CD14-positive monocyte (primary cell): ENCODE results near the gene RGS3. TPM values are rescaled to one million over a fixed set of nuclear protein-coding genes. Genes with fewer than 3 reads are reported as not detected.

ENCODE experiments used
- DNase-seq, 3 donors: peaks; one replicate each; pipeline ENCODE4 v3.0.0-alpha.2; 2011 to 2022
- H2AFZ ChIP-seq: 2 replicates; pipeline ENCODE4 v1.6.0; 2012; ENCODE audit warnings: mild to moderate bottlenecking, low read depth, low read length, inconsistent platforms; ENCODE audit not compliant: insufficient read depth, poor library complexity, severe bottlenecking
- H3K27ac ChIP-seq, 2 donors: 1 replicate in 1 of 2; 2 replicates in 1 of 2; pipeline ENCODE4 v1.5.1; 2012 to 2013; ENCODE audit warnings: low read length in 2 of 2, control low read depth in 1 of 2, inconsistent platforms in 1 of 2, low read depth in 1 of 2, mild to moderate bottlenecking in 1 of 2
- H3K27me3 ChIP-seq, 2 donors: one replicate each; pipeline versions ENCODE4 v1.6.0 to v1.6.1; 2011 to 2013; ENCODE audit warnings: low read length in 2 of 2; ENCODE audit not compliant: control insufficient read depth in 2 of 2, insufficient read depth in 2 of 2
- H3K36me3 ChIP-seq, 2 donors: replicated peaks in 1 of 2; 1 replicate in 1 of 2; 2 replicates in 1 of 2; pipeline versions ENCODE4 v1.5.1 to v1.6.1; 2012 to 2013; ENCODE audit warnings: low read length in 2 of 2, control low read depth in 1 of 2, inconsistent platforms in 1 of 2, mild to moderate bottlenecking in 1 of 2; ENCODE audit not compliant: insufficient read depth in 2 of 2, control insufficient read depth in 1 of 2
- H3K4me1 ChIP-seq, 2 donors: 1 replicate in 1 of 2; 2 replicates in 1 of 2; pipeline versions ENCODE4 v1.5.1 to v1.6.1; 2012 to 2013; ENCODE audit warnings: low read length in 2 of 2, control low read depth in 1 of 2, inconsistent platforms in 1 of 2, mild to moderate bottlenecking in 1 of 2, moderate library complexity in 1 of 2; ENCODE audit not compliant: insufficient read depth in 2 of 2, control insufficient read depth in 1 of 2
- H3K4me2 ChIP-seq: replicated peaks from 2 replicates; pipeline ENCODE3; 2012; ENCODE audit warnings: low read length, moderate library complexity, mild to moderate bottlenecking; ENCODE audit not compliant: poor library complexity, severe bottlenecking; ENCODE audit errors: extremely low read depth
- H3K4me3 ChIP-seq, 3 experiments: fragments of 200-600 bp in 1 of 3; sonication (generic) in 1 of 3; replicated peaks in 1 of 3; 1 replicate in 2 of 3; 2 replicates in 1 of 3; pipeline ENCODE4 v1.5.1; 2011 to 2013; ENCODE audit warnings: low read length in 3 of 3, mild to moderate bottlenecking in 3 of 3, control low read depth in 2 of 3, low read depth in 2 of 3, inconsistent platforms in 1 of 3, moderate library complexity in 1 of 3
- H3K79me2 ChIP-seq: 2 replicates; pipeline ENCODE4 v1.6.0; 2012; ENCODE audit warnings: mild to moderate bottlenecking, control low read depth, inconsistent platforms, low read length, moderate library complexity; ENCODE audit not compliant: insufficient read depth
- H3K9ac ChIP-seq: 2 replicates; pipeline ENCODE4 v1.6.0; 2017; ENCODE audit warnings: low read length, mild to moderate bottlenecking; ENCODE audit not compliant: insufficient read depth, poor library complexity, severe bottlenecking
- H3K9me3 ChIP-seq, 2 donors: replicated peaks in 1 of 2; 1 replicate in 1 of 2; 2 replicates in 1 of 2; pipeline versions ENCODE4 v1.5.1 to v1.6.1; 2012 to 2013; ENCODE audit warnings: low read length in 2 of 2, control low read depth in 1 of 2; ENCODE audit not compliant: control insufficient read depth in 1 of 2, insufficient read depth in 1 of 2
- H4K20me1 ChIP-seq: 2 replicates; pipeline ENCODE4 v1.6.0; 2012; ENCODE audit warnings: mild to moderate bottlenecking, low read length, control low read depth, moderate library complexity; ENCODE audit not compliant: insufficient read depth
- H3K27ac Mint-ChIP-seq, 7 donors: one replicate each; pipeline ENCODE4 v1.8.0; 2020; ENCODE audit warnings: mild to moderate bottlenecking in 7 of 7, mixed read lengths in 7 of 7, moderate library complexity in 6 of 7, inconsistent platforms in 2 of 7
- H3K27me3 Mint-ChIP-seq, 3 donors: one replicate each; pipeline ENCODE4 v1.8.0; 2021 to 2022; ENCODE audit warnings: low read depth in 3 of 3, mild to moderate bottlenecking in 3 of 3, mixed read lengths in 3 of 3, moderate library complexity in 3 of 3, inconsistent platforms in 1 of 3
- H3K36me3 Mint-ChIP-seq, 2 donors: one replicate each; pipeline ENCODE4 v1.8.0; 2020; ENCODE audit warnings: mixed read lengths in 2 of 2, inconsistent platforms in 1 of 2, mild to moderate bottlenecking in 1 of 2
- H3K4me1 Mint-ChIP-seq: one replicate; pipeline ENCODE4 v1.8.0; 2020; ENCODE audit warnings: mild to moderate bottlenecking, mixed read lengths
- H3K4me3 Mint-ChIP-seq, 2 donors: one replicate each; pipeline ENCODE4 v1.8.0; 2020; ENCODE audit warnings: mild to moderate bottlenecking in 2 of 2, mixed read lengths in 2 of 2, moderate library complexity in 1 of 2
- H3K9me3 Mint-ChIP-seq, 7 donors: one replicate each; pipeline ENCODE4 v1.8.0; 2020 to 2022; ENCODE audit warnings: mixed read lengths in 7 of 7, mild to moderate bottlenecking in 6 of 7, moderate library complexity in 6 of 7, inconsistent platforms in 2 of 7
- WGBS: methylation state at CpG from one replicate; pipeline ENCODE4 v1.1.5; 2013; ENCODE audit warnings: missing lambda C conversion rate; ENCODE audit not compliant: insufficient coverage; 5-methylcytosine and 5-hydroxymethylcytosine counted together
- intact Hi-C, 2 donors: fragments of 100-400 bp; cut with micrococcal nuclease; formaldehyde crosslinking; loops; one replicate each; pipeline versions ENCODE4 v1.15.0 to v1.15.1; 2023
- polyA plus RNA-seq, 3 donors: library from polyadenylated mRNA; depleted of rRNA in 1 of 3; unstranded in 2 of 3; stranded (reverse) in 1 of 3; fragments of 300-500 nt in 2 of 3; fragments of >200 nt in 1 of 3; fragmentation: Illumina TruSeq in 2 of 3; gene quantifications; 1 replicate in 2 of 3; 2 replicates in 1 of 3; pipeline ENCODE4 v1.2.3, GENCODE V29; 2012 to 2021
- TF ChIP-seq, protein P1 (sequence below): fragments of 200-600 bp; IDR thresholded peaks from one replicate; pipeline ENCODE4 v1.8.0; 2022; ENCODE audit warnings: antibody characterized with exemption, mild to moderate bottlenecking

RGS3 gene
- polyA plus RNA-seq, 3 donors: 9.1 to 16.2 (median 15.8) TPM

DNA sequence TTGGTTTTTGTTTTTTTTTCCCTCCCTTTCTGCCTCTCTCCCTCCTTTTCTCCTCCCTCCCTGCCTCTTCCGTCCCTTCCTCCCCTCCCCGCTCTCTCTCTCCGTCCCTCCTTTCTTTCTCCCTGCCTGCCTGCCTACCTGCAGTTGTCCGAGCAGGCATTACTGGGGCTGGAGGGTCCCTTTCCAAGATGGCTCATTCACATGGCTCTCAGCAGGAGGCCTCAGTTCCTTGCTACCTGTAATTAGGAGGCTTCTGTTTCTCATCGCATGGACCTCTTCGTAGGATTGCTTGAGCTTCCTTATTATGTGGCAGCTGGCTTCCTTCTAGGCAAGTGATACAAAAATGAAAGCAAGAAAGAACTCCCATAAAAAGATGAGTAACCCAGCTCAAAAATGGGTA lies 8.0 kb downstream of the RGS3 start:
- Mint-ChIP-seq H3K4me3 (no peak overlapping the region), H3K36me3 (no peaks in the 10 kb centered on the region), H3K27ac (no peak overlapping the region), H3K9me3 (peaks cover 0 to 6% (median 3%) of the 10 kb centered on the region in 7 donors), H3K27me3 (no peaks in the 10 kb centered on the region), H3K4me1 (no peaks in the 10 kb centered on the region)
- WGBS: no CpG with 5 or more reads among the region's 6 CpGs
- intact Hi-C loops: loop anchor here in 1 of 2 donors (5.0 kb wide), 1 partner anchor 76 kb away; no protein-coding TSS in a partner anchor
- Histone ChIP-seq H3K9me3 (no peaks in the 10 kb centered on the region), H4K20me1 (no peaks in the 10 kb centered on the region), H2AFZ (no peak overlapping the region), H3K4me3 (no peak overlapping the region), H3K36me3 (no peaks in the 10 kb centered on the region), H3K79me2 (no peaks in the 10 kb centered on the region), H3K9ac (no peak overlapping the region), H3K27me3 (no peaks in the 10 kb centered on the region), H3K4me2 (no peak overlapping the region), H3K27ac (no peak overlapping the region), H3K4me1 (no peaks in the 10 kb centered on the region)
- TF ChIP-seq, protein P1, sequence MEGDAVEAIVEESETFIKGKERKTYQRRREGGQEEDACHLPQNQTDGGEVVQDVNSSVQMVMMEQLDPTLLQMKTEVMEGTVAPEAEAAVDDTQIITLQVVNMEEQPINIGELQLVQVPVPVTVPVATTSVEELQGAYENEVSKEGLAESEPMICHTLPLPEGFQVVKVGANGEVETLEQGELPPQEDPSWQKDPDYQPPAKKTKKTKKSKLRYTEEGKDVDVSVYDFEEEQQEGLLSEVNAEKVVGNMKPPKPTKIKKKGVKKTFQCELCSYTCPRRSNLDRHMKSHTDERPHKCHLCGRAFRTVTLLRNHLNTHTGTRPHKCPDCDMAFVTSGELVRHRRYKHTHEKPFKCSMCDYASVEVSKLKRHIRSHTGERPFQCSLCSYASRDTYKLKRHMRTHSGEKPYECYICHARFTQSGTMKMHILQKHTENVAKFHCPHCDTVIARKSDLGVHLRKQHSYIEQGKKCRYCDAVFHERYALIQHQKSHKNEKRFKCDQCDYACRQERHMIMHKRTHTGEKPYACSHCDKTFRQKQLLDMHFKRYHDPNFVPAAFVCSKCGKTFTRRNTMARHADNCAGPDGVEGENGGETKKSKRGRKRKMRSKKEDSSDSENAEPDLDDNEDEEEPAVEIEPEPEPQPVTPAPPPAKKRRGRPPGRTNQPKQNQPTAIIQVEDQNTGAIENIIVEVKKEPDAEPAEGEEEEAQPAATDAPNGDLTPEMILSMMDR: no peak
- DNase-seq: no peak

DNA sequence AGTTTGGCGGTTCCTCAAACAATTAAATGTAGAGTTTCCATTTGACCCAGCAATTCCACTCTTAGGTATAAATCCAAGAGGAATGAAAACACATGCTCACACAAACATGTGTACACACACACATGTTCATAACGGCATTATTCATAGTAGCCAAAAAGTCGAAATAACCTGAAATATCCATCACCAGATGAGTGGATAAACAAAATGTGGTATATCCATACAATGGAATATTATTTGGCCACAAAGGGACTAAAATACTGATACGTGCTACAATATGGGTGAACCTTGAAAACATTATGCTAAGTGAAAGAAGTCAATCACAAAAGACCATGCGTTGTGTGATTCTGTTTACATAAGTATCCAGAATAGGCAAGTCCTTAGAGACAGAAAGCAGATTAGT lies 8.7 kb downstream of the RGS3 start:
- no peak overlapping the region for H3K4me3 ChIP-seq
- intact Hi-C loops: loop anchor here in 1 of 2 donors (5.0 kb wide), 1 partner anchor 75 kb away; no protein-coding TSS in a partner anchor
- WGBS: 96% methylated on average over 2 of the region's 5 CpGs
- H3K27me3 ChIP-seq: no peaks in the 10 kb centered on the region
- no peaks in the 10 kb centered on the region for H3K4me1 Mint-ChIP-seq
- peak overlapping the region in 1 of 7 donors; percentile 22 for H3K27ac Mint-ChIP-seq
- no peaks in the 10 kb centered on the region for H3K36me3 Mint-ChIP-seq
- no peaks in the 10 kb centered on the region for H3K4me1 ChIP-seq
- H3K4me2 ChIP-seq: no peak overlapping the region
- no peaks in the 10 kb centered on the region for H3K36me3 ChIP-seq
- peaks cover 0 to 6% (median 3%) of the 10 kb centered on the region in 7 donors for H3K9me3 Mint-ChIP-seq
- no peaks in the 10 kb centered on the region for H4K20me1 ChIP-seq
- H3K4me3 Mint-ChIP-seq: no peak overlapping the region
- DNase-seq: no peak
- no peaks in the 10 kb centered on the region for H3K27me3 Mint-ChIP-seq
- TF ChIP-seq, protein P1: no peak
- no peaks in the 10 kb centered on the region for H3K79me2 ChIP-seq
- no peak overlapping the region for H3K27ac ChIP-seq
- no peak overlapping the region for H3K9ac ChIP-seq
- no peaks in the 10 kb centered on the region for H3K9me3 ChIP-seq
- no peak overlapping the region for H2AFZ ChIP-seq
